NCI-H2029 (cell line): Measurements from ENCODE around the gene RIMS3.
"Not testable (repeated sequence)": the region's sequence is repeated elsewhere in the genome, so short reads cannot be mapped to it uniquely, and the experiment has no call there.

Source experiments
- DNase-seq: peaks from one replicate; lab custom pipeline; 2025; lab: John Stamatoyannopoulos, UW

Gene RIMS3

GRCh38 chr1:40630488-40631223 is 34.8 kb downstream of the RIMS3 start:
- peak; percentile 88 for DNase-seq

DNA sequence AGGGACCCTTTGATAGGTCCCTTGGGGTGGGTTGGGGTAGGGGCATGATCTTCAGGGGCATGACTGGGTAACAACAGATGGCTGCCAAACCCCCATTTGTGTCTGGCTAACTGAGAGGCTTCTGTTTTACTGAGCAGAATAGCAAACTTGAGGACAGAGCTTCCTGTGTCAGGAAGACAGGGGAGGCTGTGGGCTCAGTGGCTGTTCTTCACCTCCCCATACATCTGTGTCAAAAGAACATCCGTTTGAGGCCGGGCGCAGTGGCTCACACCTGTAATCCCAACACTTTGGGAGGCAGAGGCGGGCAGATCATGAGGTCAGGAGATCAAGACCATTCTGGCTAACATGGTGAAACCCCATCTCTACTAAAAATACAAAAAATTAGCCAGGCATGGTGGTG is 35.9 kb downstream of the RIMS3 start:
- not testable (repeated sequence) for DNase-seq

- no peak for DNase-seq
Observed at GRCh38 chr1:40628903-40629292, 36.6 kb downstream of the RIMS3 start.

DNA sequence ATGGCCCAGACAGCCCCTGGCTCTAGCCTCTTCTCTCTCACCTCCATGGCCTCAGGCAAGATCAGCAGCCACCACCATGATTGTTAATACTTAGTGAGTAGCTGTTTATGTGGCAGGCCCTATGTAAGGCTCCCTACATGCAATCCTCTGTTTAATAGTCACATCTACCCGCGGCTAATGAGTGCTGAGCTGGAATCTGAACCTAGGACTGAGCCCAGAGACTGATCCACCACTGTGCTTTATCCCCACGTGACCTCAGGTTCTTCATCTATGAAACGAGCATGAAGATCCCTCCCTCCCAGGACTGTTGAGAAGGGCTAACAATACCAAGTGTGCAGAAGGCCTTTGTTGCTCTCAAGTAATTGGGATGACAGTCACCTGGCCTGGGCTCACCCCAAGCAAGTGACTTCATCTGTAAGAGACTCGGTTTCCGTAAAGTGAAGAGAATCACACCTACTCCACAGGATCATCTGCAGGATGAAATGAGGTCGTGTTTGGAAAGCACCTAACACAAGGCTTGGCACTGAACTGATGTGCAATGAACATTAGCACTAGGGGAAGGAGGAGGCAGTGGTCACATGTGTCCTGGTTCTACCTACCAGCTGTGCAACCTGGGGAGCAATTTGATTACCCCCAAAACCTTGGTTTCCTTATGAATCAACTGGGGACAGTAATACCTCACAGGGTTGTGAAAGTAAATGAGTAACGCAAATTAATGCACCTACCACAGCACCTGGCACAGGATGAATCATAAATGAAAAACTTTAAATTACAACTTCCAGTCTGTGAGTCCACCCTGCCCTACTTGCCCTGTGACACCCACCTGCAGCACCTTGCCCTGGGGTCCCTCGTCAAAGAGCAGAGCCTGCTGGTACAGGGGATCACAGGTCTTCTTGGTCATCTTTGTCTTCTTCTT is 37.2 kb downstream of the RIMS3 start:
- no peak for DNase-seq

- no peak for DNase-seq
Observed at GRCh38 chr1:40626383-40626770, 39.1 kb downstream of the RIMS3 start.

DNA sequence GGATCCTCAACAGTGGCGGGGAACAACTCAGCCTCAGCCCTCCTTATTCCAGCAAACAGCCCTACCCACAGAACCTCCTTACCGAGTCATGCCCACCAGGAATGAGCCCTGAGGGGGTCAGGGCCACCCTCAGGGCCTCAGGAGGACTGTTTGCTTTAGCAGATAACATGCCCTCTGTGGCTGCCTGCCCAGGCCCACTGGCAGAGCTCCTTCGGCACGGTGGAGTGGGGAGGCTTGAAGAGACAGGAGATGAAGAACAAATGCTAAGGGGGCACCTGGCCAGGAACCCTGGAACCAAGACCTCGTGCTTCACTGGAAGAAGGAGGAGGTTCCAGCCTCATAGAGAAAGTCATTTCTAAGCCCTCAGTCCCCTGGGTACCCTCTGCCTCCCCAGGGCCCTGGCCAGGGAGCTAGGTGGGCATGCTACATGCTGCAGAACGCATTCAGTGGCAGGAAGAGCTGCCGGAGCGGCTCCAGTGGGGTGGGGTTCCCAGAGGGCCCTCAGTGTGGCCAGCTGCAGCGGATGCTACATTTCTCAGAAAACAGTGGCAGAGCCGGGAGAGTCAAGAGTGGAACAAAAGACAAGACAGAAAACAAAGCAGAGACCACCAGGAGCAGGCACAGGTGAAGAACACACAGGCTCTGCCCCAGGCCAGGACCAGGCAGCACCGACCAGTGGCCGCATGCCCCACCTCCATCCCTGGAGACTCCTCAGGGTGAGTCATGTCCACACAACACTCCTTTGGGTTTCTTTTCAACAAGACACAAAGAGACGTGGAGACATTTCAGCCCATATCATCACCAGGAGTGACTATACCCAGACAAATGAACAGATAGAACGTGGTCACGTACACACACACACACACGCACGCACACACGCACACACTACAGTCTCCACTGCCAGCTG is 39.8 kb downstream of the RIMS3 start:
- peak; percentile 70 for DNase-seq

- DNase-seq, result peak; percentile 79
Observed at GRCh38 chr1:40625076-40625475, 40.4 kb downstream of the RIMS3 start.

- DNase-seq, result no peak
Observed at GRCh38 chr1:40622936-40623629, 42.4 kb downstream of the RIMS3 start.

DNA sequence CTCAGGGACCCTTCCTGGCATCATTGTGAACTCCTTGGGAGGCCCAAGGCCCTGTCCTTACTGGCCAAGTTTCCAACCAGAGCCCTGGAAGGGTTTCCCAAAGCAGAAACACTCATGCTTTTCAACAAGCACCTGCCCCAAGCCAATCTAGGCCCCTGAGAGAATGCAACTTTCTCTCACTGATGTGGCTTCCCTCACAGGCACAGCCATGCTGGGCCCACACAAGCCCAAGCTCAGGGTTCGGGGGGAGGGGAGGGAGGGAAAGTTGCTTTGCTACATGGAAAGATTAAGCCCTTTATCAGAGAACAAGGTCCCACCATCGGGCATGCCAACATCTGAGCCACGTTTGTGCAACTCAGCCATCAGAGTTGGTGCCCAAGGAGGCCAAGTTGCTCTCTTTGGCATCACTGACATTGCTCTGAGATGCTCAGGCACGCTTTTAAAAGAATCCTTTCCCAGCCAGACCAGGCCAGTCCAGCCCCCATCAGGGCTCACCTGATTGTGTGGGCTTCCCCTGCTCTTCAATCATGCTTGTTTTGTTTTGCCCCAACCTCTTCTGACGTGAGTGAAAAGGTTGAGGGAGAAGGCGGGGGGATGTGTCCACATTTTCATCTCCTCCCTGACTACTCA is 43.5 kb downstream of the RIMS3 start:
- no peak for DNase-seq

DNA sequence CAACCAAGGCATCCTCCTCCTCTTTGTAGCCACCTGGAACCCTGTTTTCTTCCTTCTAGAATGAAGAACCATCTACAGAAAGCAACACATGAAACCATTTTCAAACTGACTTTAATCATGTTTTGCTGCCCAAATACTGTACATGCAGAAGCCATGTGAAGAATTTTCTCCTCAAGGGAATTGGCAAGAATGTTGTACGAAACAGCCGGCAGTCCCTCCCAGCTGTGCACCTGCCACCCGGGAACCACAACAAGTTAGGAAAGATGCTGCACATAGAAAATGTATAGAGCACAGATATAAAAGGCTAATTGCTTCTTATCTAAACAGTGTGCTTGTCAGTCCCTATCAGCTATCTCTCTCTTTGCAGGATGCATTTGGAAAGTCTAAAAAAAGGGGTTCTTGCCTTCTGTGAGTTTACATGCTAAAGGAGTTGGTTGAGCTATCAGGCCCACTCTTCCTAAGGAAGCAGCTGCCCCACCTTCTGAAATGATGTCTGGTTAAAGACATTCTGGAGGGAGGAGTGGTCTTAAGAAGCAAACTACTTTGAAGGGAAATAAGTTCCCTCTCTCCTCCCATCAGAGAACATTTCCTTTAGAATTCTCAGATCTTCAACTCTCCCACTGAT is 44.8 kb downstream of the RIMS3 start:
- no peak for DNase-seq

DNA sequence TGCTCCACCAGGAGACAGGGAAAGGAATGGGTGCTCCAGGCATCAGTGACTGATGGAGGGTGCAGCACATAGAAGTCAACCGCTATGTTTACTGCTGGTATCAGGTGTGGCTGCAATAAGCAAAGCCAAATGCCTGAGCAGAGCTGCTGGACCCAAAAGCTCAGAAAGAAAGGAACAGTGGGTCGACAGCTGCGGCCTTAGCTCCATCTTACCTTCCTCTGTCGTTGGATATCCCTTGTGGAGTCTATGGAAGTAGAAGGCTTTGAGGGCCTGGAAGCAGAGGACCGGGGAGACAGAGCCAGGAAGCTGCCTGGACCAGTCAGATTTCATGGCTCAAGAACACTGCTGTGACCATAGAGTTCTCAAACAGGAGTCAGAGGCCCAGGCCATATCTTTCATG is 45.3 kb downstream of the RIMS3 start:
- no peak for DNase-seq

DNA sequence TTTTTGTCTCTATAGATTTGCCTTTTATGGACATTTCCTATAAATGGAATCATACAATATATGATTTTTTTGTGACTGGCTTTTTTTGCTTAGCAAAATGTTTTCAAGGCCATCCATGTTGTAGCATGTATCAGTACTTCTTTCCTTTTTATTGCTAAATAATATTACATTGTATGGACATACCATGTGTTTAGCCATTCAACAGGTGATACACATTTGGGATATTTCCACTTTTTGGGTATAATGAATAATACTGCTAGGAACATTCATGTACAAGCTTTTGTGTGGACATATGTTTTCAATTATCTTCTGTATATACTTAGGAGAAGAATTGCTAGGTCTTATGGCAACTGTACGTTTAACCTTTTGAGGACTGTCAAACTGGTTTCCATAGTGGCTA is 47.4 kb downstream of the RIMS3 start:
- DNase-seq, result no peak

GRCh38 chr1:40612345-40612831 is 53.1 kb downstream of the RIMS3 start:
- DNase-seq, result peak; percentile 98

- DNase-seq, result peak; percentile 46
Observed at GRCh38 chr1:40610156-40610555, 55.3 kb downstream of the RIMS3 start.

DNA sequence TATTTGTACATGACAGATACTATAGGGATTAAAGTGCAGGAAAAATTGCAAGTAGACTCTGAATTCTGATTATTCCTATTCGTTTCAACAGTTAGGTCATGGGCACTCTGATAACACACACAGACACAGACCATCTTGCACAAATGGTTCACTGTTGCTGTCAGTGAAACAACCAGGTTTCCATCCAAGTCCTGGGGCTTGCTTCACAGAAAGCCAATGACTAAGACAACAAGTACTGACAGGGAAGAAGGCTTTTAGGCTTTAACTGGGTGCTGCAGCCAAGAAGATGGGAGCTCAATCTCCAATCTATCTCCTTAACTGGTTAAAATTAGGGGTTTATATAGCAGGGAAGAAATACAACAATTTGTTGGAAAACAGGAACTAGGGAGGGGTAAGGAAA is 57.6 kb downstream of the RIMS3 start:
- no peak for DNase-seq

- no peak for DNase-seq
Observed at GRCh38 chr1:40606978-40607377, 58.5 kb downstream of the RIMS3 start.

DNA sequence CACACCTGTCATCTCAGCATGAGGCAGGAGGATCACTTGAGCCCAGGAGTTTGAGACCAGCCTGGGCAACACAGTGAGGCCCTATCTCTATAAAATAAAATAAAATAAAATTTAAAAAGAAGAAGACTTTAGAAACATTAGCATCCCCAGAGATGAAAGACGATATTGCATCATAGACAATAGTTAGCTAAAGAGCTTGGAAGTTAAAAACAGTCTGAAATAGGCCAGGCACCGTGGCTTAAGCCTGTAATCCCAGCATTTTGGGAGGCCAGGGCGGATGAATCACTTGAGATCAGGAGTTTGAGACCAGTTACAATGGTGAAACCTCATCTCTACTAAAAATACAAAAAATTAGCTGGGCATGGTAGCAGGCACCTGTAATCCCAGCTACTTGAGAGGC is 59.3 kb downstream of the RIMS3 start:
- no peak for DNase-seq

- no peak for DNase-seq
Observed at GRCh38 chr1:40599926-40600325, 65.6 kb downstream of the RIMS3 start.

- DNase-seq, result no peak
Observed at GRCh38 chr1:40595623-40596022, 69.9 kb downstream of the RIMS3 start.

GRCh38 chr1:40594187-40594531 is 71.3 kb downstream of the RIMS3 start:
- DNase-seq, result peak; percentile 54
